ENCODE data around the gene KCNIP4.

KCNIP4 gene

GRCh38 chr4:21041708-21042107 lies 906.9 kb downstream of the KCNIP4 start:
- no peak for DNase-seq (ENCODE audit: low read depth)

- DNase-seq (ENCODE audit: low read depth) = no peak
Measured at GRCh38 chr4:21034728-21035127, 913.8 kb downstream of the KCNIP4 start.

DNA sequence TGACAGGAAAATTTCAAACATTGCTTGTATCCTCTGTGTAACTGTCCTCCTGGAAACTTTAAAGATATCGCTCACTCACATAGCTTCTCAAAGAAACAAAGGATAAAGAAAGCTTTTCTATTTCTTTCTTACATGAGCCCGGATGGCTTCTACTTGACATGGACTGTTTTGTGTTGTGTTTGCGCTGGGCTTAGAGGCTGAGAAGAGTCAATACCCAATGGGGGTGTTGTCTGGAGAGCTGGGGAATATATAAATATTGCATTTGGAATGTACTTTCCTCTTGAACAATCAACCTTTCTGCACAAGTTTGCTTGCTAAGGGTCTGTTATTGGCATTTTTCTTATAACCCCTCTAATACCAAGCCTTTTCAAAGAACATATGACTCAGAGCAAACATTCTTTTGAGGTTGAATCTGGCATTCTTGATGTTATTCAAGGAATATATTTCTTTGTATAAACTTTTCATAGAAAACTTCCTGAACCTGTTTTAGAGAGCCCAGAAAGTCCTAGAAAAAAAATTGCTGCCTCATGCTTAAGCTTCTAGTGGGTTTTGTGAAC lies 916.4 kb downstream of the KCNIP4 start:
- no peak for DNase-seq (ENCODE audit: low read depth)

DNA sequence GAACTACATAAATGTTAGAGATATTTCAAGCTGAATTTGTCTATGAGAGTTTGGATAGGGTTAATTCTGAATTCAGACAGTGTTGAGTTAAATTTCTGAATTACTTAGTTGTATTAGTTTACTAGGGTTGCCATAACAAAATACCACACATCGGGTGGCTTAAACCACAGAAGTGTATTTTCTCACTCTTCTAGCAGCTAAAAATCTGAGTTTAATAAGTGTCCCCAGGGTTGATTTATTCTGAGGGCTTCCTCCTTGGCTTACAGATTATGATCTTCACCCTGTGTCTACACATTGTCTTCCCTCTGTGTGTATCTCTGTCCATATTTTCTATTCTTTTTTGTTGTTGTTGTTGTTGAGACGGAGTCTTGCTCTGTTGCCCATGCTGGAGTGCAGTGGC lies 929.8 kb downstream of the KCNIP4 start:
- DNase-seq (ENCODE audit: low read depth) = no peak

- DNase-seq (ENCODE audit: low read depth) = no peak
Measured at GRCh38 chr4:21013501-21013900, 935.1 kb downstream of the KCNIP4 start.

DNA sequence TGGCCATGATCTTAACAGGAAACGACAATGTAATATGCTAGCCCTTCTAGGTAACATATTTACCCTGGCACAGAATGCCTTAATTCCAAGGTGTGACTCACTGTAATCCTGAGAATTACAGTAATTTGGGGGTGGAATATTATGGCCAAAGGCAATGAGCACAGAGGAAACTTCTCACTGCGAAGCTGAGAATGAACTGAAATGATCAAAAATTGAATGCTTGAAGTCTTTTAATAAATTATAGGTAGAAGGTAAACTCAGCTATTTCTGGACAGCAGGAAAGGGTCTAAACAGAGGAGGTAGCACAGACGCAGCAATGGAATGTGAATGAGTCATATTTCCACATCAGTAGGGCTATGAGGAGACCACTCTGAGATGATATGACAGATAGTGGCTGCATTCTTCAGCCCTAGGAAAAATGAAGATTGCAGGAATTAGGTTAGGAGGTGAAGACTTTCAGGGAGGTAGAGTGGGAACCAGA lies 935.7 kb downstream of the KCNIP4 start:
- no peak for DNase-seq (ENCODE audit: low read depth)

GRCh38 chr4:21011106-21011505 lies 937.5 kb downstream of the KCNIP4 start:
- DNase-seq (ENCODE audit: low read depth) = no peak

DNA sequence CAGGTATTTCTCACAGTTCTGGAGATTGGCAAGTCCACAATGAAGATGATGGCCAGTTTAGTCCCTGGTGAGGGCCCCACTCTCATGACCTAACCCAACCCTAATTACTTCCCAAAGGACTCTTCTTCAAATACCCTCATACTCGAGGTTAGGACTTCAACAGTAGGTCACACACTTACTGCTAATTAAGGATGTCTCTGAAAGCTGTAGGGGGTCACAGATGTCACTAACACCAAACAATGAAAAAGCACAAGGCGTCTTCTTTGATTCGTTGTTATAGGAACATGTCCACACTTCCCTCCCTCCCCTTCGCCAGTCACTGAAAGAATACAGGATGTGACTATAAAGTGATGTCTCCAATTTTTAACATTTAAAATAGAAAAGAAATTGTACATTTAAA lies 938.6 kb downstream of the KCNIP4 start:
- no peak for DNase-seq (ENCODE audit: low read depth)

GRCh38 chr4:21005647-21006046 lies 942.9 kb downstream of the KCNIP4 start:
- no peak for DNase-seq (ENCODE audit: low read depth)

- no peak for DNase-seq (ENCODE audit: low read depth)
Measured at GRCh38 chr4:21002976-21003375, 945.6 kb downstream of the KCNIP4 start.

DNA sequence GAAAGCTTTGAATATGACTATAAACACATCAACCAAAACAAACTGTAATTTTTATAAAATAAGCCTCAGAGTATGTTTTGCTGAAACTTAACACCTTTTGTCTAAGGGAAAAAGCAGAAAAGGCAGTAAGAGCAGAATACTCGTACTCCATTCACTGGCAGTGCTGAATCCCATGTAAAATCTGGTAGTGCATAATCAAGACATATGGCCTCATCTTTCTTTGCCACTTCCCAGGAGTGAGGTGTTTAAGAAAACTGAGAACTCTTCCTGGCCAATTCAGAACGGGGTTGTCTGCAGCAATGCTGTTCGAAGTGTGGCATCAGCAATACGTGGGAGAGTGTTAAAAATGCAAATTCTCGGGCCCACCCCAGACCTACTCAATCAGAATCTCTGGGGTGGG lies 946.3 kb downstream of the KCNIP4 start:
- no peak for DNase-seq (ENCODE audit: low read depth)

- no peak for DNase-seq (ENCODE audit: low read depth)
Measured at GRCh38 chr4:21001490-21001889, 947.1 kb downstream of the KCNIP4 start.

GRCh38 chr4:20997886-20998285 lies 950.7 kb downstream of the KCNIP4 start:
- no peak for DNase-seq (ENCODE audit: low read depth)

- DNase-seq (ENCODE audit: low read depth) = no peak
Measured at GRCh38 chr4:20995610-20996009, 953.0 kb downstream of the KCNIP4 start.

DNA sequence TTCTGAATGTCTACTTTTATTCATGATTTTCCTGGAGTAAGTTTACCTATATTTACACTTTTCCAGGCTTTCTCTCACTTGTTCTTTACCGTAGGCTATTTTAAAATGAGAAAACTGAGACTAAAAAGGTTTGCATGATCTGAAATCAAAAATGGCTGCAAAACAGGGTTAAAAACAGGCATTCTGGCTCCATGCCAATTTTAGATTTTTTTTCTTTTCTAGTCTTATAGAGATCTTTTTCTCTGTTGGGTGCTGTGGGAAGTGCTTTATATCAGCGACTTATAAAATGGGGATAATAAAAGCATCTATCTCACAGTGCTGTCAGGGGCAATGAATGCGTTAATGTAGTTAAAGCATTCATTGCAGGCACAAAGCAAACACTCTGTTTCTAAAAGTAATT lies 953.6 kb downstream of the KCNIP4 start:
- no peak for DNase-seq (ENCODE audit: low read depth)

- no peak for DNase-seq (ENCODE audit: low read depth)
Measured at GRCh38 chr4:20992002-20992401, 956.6 kb downstream of the KCNIP4 start.

DNA sequence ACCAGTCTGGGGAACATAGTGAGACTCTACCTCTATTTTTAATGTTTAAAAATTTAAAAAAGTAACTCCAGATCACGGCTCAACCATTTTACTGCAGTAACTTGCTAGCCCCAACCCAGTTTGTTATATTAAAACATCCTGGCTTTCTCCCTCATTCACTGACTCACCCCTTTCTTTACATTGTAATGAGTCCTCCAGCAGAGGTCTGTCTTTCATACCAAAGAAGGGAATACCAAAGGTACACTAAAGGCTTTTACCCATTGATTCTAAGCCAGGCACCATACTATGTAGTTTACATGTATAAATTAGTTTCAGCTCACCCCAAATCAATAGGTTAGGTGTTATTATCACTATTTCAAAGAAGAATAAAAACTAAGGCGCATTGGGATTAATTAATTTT lies 961.4 kb downstream of the KCNIP4 start:
- no peak for DNase-seq (ENCODE audit: low read depth)

DNA sequence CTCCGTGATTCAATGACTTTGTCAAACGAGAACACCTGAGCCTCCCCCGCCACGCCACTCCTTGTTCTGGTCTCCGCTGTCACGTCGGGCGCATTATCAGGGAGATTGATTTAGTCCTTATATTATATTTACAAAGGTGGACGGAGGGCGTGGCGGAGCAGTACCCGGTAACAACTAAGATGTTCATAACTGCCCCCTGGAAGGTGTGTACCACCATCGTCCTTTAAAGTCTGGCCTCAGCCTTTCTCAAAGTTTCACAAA lies 964.1 kb downstream of the KCNIP4 start:
- no peak for DNase-seq (ENCODE audit: low read depth)

DNA sequence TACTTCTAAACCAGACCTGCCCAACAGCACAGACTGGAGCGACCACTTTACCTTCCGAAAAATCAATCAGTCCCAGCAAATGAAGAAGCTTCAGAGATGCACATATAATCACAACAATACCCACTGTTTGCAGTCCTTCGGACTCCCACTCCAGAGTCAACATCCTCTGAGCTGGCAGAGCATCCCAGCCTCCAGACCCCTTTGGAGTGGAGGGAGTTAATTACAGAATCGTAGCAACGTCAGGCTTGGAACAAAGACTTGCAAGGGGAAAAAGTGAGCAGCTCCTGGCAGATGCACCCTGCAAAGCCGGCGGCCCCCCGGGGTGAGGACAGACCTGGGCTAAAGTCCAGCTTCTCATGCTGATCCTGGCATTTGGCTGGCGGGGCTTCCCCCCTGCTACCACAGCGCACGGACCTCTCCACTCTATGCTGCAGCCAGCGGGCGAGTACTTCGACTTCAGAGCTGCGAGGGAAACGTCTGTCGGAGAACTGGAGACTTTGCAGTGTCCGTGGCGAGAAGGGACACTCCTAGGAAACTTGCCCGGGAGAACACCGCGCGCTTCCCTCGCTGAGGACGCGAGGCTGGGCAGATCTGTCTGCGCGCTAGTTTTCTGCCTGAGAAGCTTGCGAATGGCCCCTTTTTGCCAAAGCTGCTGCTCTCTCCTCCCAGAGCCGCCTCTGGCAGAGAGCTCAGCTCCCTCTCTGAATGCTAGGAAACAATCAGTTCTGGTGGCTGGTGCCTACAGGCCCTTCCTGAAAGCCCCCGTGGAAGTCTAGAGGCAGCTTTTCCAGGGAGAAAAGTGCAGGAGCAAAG lies 964.6 kb downstream of the KCNIP4 start:
- DNase-seq (ENCODE audit: low read depth) = no peak

DNA sequence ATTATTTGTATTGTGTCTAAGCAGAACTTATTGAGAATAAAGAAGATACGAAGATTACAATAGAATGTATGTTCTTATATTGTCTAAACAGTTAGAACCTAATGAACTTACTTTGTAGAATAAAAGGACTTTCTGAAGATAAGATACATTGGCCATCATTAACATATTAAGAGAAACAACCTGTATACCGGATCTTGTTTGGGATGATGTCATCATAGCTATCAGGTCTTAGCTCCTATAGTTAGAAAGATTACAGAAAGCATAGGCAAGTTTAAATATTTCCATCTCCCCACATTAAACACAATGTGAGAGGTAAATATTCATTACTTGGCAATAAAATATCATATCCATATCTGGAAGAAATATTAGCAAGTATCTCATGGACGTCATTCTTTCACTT lies 966.0 kb downstream of the KCNIP4 start:
- no peak for DNase-seq (ENCODE audit: low read depth)

GRCh38 chr4:20960291-20960690 lies 988.3 kb downstream of the KCNIP4 start:
- DNase-seq (ENCODE audit: low read depth) = no peak

- DNase-seq (ENCODE audit: low read depth) = no peak
Measured at GRCh38 chr4:20954541-20954940, 994.0 kb downstream of the KCNIP4 start.

GRCh38 chr4:20944961-20945360 lies 1003.6 kb downstream of the KCNIP4 start:
- DNase-seq (ENCODE audit: low read depth) = no peak

DNA sequence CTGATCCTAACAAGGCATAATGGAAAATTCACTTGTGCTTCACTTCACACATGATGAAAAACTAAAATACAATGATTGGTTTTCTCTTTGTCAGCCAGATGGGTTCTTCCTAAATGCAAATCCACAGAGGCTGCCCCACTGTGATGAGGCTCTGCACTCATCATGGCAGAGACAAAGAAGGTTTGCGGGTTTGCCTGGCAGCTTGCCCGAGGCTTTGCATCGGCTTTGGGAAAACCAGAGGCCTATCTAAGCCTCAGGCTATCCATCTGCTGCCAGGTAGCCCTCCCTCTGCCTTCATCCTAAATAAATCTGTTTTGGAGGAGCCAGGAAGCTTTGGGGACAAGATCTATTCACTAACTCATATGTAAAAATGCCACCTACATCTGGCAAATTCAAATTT lies 1004.1 kb downstream of the KCNIP4 start:
- DNase-seq (ENCODE audit: low read depth) = no peak
